HG02973 (cell line): ENCODE results near the gene RUNX3.

Experiments used
- ATAC-seq: cut with Tn5 transposase; IDR thresholded peaks from one replicate; pipeline ENCODE4 v1.9.1; 2021; ENCODE audit warnings: moderate library complexity; ENCODE audit not compliant: unreplicated experiment

RUNX3 gene

DNA sequence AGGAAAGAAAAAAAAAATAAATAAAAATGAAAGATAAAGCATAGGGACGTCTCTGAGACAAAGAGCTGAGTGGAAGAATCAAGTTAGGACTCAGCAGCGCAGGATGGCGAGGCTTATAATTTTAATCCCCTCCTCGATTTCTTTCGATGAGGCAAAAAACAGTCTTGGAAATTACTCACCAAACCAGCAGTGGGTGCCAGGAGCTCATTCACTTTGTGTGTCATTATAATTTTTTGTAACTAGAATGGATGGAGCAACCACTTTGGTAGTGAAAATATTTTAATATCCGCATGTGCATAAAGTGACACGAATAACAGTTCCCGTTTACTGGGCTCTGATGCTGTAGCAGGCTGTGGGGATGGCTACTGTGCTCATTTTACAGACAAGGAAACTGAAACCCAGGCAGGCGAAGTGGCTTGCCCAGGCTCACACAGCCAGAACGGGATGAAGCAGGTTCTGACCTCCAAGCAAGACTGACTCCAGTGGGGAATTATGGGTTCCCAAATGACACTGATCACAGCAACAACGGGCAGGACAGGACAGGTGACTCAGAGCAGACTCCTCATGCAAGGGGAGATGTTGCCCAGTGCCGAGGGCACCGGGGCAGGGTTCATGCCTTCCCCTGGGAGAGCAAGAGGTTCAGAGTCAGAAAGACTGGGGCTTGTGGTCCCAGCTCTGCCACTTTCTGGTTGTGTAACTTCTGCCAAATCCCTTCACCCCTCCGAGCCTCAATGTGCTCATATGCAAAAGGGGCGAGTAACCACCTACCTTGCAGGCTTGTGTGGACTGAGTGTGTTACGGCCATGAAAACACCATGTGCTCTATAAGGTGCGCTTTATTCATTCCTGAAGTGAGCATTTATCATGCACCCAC is 63.6 kb downstream of the RUNX3 start:
- ATAC-seq = no peak

DNA sequence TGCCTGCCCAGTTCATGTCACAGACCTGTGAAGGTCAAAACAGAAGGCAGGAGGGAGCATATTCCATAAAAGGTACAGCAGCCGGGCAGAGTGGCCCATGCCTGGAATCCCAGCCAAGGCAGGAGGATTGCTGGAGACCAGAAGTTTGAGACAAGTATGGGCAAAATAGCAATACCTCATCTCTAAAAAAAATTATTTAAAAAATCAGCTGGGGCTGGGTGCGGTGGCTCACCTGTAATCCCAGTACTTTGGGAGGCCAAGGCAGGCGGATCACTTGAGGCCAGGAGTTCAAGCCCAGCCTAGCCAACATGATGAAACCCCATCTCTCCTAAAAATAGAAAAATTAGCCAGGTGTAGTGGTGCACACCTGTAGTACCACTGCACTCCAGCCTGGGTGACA is 64.5 kb downstream of the RUNX3 start:
- no peak for ATAC-seq

DNA sequence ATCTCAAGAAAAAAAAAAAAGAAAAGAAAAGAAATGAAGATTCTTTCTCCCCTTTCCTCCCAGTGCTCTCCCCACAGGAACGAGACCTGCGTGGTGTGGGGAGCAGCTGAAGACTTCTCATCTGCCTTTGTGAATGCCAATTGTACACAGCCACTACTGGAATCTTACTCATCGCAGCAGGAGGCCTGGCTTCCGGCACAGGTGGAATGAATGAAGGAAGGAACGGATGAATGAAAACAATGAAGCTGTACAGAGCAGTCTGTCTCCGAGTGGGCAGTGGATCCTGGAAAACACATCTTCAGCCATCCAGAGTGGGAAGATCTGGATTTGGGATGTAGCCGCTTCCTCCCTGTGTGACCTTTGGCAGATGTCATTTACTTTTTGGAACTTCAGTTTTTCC is 64.9 kb downstream of the RUNX3 start:
- no peak for ATAC-seq

DNA sequence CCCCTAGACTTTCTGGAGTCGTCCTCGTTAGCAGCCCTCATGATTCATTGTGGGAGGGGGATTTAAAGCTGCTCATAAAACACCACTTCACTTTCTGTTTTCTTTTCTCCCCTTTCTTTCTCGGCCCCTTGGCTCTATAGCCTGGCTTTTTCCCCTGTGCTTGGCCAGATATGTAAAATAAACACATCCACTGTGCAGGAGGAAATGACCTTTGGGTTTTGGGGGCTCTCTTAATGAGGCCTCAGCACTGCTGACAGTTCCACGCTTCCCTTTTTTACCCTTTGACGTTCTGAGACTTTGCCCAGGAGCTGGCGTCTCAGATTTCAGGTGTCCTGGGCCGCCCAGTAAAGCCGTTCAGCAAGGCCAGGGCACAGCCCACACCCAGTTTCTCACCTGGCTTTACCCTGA is 65.7 kb downstream of the RUNX3 start:
- no peak for ATAC-seq

DNA sequence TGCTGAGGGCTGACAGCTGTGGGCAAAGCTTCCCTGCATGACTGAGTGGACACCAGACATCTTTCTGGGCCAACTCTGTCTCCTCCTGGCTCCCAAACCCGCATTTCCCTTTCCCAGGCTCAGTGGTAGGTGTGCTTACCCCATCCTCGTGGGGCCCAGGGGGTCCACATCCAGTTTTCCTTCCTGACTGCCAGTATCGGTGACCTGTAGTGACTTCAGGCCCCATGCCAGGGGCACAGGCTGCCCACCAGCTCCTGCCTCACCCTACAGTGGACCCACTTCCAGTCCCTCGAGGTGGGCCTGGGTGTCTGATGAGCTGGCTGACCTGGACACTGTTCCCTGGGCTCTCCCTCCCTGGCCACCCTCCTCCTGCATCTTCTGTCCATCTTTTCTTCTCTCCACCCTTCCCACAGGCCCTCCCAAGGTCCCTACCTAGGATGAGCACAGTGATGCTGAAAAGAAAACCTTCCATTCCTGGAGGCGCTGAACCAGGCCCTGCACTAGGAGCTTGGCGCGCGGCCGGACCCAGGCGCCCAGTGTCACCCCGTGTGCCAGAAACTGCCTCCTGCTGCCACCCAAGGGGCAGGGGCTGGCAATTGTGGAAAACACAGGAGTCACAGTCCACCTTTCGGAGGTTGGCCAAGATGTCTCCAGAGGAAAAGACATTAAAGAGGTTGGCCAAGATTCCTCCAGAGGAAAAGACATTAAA is 67.1 kb downstream of the RUNX3 start:
- ATAC-seq = no peak

DNA sequence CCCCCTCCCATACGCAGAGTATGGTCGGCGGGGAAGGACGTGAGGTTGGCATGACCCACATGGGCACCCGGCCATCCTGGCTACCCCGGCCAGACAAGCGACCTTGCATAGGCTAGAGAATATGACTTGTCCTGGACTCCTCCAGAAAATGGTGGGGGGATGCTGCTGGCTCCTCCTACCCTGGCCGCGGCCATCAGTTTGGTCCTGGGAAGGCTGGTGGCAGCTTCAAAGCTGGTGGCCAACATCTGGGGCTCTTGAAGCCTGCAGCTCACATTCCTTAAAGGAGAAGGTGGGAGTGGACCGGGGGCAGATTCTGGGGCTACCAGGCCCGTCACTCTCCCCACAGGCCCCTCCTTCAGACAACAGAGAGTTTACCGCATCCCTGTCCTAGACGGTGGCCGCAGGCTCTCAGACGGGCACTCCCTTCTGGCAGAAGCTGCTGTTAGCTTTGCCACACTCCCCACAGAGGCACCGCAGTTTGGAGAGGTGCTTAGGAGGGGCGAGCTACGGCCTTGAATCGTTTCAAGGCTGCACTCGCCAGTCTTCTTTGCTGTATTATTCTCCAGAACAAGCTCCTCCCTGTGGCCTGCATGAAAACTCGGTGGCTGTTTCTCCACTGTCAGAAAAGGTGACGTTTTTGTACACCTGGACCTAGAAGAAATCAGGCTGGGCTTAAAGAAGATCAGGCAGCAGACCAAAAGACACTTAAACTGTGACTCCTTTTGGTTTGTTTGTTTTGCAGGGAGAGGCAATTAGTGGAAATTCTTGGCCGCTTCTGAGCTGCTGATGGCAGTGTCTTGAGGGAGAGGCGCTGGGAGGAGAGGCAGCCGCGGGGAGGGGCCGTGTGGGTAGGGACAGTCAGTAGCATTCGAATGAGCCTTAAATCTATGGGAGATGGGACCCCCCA is 68.0 kb downstream of the RUNX3 start:
- no peak for ATAC-seq

DNA sequence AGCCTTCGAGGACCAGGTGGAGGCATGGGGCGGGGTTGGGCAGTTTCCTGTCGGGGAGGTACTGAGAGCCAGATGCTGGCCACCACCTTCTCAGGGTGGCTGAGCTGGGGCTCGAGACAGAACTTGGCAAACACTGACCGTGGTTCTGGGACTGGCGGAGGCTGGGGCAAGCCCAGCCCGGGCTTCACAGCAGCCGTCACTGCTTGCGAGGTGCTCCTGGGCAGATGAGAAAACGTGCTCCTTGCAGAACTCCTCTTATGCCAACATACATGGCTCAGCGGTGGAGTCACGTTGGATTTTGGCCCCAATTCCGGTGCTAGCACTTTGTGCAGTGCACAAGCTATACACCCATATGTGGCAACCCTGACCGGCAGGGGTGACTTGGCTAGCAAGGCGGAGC is 69.2 kb downstream of the RUNX3 start:
- no peak for ATAC-seq

DNA sequence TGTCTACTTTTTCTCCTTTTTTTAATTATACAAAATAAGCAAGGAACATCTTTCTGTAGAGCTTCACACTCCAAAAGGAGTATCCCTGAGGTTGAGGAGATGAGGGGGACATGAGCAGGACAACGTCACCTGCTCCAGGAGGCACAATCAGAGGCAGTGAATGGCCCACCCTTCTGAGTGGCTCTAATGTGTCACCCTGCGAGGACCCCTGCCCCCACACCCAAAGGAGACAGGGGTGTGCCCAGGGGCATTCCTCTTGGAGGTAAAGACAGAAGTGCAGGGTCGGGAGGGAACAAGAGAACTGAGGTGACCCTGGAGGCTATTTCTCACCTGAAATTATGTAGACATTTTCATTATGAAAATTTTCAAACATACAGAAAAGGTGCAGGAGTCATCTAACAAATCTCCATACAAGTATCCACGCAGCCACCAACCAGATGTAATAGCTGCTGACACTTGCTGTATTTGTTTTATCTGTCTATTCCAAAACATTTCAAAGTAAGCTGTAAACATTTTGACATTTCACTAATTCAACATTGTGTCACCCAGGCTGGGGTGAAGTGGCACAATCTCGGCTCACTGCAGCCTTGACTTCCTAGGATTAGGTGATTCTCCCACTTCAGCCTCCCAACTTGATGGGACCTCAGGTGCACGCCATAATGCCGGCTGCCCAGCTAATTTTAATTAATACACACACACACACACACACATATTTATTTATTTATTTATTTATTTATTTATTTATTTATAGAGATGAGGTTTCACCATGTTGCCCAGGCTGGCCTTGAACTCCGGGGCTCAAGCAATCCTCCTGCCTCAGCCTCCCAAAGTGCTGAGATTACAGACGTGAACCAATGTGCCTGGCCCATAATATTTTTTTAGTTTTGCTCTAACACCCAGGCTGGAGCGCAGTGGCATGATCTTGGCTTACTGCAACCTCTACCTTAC is 70.7 kb downstream of the RUNX3 start:
- ATAC-seq = no peak

DNA sequence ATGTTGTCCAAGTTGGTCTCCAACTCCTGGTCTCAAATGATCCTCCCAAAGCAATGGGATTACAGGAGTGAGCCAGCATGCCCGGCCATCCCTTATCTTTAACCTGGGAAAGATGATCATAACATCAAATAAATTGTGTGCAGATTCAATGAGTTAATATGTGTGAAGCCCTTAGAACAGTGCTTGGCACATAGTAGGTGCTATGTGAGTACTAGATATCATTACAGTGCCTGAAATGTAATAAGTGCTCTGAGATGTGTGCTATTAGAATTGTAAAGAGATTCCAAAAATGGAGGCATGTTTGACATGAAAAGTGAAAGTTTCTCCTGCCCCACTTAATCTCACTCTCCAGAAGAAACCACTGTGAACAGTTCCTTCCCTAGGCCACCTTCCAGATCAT is 71.8 kb downstream of the RUNX3 start:
- no peak for ATAC-seq

DNA sequence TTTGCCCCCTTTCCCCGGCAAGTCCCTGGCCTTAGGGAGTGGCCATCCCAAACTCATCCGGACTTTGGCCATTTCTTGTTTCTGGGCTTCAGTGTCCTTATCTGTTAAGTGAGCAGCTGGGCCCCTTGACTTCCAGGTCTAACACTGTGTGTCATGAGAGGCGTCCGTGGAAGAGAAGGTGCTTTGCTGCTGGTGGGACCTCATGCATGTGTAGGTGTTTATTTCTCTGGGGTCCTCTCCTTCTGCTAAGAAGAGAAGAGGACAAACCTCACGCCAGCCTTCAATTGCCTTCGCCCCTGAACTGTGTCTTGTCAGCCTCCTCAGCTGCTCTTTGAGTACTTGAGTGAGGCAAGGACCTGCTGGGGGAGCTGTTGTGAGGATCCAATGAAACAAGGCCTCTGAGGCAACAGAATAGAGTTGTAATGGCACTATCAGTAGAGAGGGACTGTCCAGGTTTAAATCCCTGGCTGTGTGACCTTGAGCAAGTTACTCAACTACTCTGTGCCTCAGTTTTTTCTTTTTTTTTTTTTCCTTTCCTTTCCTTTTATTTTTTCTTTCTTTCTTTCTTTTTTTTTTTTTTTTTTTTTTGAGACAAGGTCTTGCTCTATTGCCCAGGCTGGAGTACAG is 72.5 kb downstream of the RUNX3 start:
- no peak for ATAC-seq

DNA sequence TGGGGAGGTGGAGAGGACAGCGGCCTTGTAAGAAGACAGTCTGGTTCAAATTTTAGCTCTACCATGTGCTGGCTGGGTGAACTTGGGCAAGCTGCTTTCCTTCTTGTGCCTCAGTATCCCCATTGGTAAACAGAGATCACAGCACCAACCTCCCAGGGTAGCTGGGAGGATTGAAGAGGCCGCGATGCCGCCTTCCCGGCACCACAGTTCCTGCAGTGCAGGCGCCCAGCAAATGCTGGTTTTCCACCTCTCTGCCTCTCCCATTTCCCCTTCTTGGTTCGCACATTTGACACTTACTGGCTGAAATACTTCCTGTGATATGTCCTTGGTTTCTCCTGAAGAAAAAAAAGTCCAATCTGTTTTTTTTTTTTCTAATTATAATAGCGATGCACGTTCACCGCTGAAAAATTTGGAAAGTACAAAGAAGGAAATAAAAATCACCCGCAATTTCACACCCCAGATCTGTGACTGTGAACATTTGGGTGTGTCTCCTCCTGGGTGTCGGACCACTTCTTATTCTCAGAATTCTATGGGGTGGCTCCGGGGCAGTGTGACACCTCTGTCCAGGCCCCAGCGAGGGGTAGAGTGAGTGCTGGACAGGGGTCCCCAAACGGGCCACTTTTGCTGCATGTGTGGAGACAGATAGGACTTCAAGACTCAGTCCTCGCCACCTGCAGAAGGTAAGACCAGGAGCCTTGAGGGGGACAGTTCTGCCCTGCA is 73.1 kb downstream of the RUNX3 start:
- ATAC-seq = no peak

DNA sequence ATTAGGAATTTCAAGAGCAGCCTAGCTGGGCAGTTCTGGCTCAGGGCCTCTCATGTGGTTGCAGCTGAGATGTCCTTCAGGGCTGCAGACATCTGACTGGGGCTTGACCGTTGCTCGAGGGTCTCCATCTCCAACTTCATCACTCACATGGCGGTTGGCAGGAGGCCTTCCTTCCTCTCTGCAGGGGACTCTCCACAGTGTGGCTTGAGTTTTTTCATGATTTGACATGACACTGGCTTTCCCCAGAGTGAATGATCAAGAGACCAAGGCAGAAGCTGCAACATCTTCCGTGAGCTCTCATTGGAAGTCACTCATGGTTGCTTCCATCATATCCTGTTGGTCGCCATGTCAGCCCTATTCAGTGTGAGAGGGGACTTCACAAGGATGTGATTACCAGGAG is 74.6 kb downstream of the RUNX3 start:
- no peak for ATAC-seq

DNA sequence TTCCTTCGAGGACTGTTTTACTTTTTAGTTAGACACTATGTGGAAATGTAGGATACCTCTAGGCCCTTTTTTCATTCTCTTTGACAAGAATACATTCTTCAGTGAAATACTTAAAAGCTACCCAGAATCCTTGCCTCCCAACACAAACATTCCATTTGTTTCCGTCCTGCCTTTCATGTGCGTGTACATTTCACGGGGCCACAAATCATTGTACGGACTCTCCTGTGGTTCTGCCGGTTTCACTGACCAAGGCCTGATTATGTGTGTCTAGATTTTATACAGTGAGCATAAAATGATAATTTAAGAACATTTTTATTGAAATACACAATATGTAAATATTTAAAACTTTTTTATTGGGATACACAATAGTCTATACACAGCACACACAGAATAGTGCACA is 76.4 kb downstream of the RUNX3 start:
- ATAC-seq = no peak

DNA sequence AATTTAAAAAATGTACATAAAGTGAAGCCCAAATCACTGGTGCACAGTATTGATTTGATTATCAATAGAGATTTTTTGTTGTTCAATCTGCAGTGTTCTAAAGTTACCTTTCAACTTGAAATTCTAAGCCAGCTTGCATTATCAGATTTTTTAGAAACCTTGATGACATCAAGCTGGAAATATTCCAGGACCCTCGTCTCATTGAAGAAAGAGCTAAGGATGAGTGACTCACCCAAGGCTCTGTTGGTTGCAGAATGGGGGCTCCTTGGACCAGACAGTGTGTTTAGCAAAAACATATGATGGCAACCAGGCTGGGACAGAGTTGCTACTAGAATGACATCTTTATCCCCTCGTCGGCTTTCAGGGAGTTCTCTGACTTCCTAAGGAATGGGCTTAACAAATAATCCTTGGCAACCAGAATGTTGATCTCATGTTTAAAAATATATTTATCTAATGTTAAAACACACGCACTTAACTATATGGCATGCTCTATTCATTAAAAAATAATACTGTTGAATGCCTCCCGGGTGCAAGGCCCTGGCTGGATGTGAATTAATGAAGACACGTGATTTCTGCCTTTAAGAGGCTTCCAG is 79.7 kb downstream of the RUNX3 start:
- ATAC-seq = no peak

DNA sequence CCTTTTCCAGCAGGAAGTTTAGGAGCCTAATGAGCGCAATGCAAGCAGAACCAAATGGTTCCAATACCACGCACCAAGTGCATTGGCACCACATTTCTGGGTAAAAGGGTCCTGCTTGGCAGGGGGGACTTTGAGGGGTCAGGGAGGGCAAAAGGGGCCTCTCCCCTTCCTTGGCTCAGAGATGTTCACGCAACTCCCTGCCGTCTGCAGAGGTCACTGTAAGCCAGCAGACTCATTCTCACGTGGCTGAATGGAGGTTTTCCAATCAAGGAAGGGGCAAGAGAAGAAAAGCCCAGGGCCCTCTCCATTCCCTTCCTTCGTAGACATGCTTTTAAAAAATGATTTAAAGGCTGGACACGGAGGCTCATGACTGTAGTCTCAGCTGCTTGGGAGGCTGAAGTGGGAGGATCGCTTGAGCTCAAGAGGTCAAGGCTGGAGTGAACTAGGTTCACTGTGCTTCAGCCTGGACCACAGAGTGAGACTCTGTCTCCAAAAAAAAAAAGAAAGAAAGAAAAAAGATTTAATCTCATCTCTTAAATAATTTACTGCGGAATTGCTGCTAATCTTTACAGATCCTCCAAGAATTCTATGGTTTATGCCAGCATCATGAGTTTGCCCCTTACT is 80.3 kb downstream of the RUNX3 start:
- no peak for ATAC-seq
